ENCODE data around the gene FRS3.

GRCh38 chr6:41775293-41775882 lies 4.3 kb downstream of the FRS3 start:
- TF ChIP-seq ATF3 (IDR thresholded peaks at IDR 0.05) (no peak), CTCF (IDR thresholded peaks at IDR 0.05 in 2 of 3, conservative IDR thresholded peaks at IDR 0.05 in 1 of 3; ENCODE audit: borderline replicate concordance in 1 of 3, insufficient read depth in 1 of 3, low read depth in 2 of 3, low read length in 2 of 3) (no peak), YY1 (IDR thresholded peaks at IDR 0.05; ENCODE audit: extremely low read depth, insufficient replicate concordance, low read depth, low read length) (no peak), ZNF274 (IDR thresholded peaks at IDR 0.05; ENCODE audit: low read depth, low read length) (no peak), POLR2A (IDR thresholded peaks at IDR 0.05; ENCODE audit: borderline replicate concordance, extremely low read depth, insufficient read depth, insufficient read length) (no peak), CEBPB (IDR thresholded peaks at IDR 0.05; ENCODE audit: low read depth) (no peak), TCF7L2 (IDR thresholded peaks at IDR 0.05; ENCODE audit: borderline replicate concordance, extremely low read depth, insufficient read depth, insufficient read length) (no peak), EZH2 (IDR thresholded peaks at IDR 0.05) (no peak), EZH2phosphoT487 (IDR thresholded peaks at IDR 0.05; ENCODE audit: borderline replicate concordance) (no peak), SRF (IDR thresholded peaks at IDR 0.05; ENCODE audit: low read depth) (no peak), SIN3A (IDR thresholded peaks at IDR 0.05; ENCODE audit: low read depth) (no peak)
